A549 (cell line): ENCODE results near the gene EVX1. TPM values are rescaled to one million over a fixed set of nuclear protein-coding genes. Genes with fewer than 3 reads are reported as not detected.

Experiments used
- ATAC-seq, 2 experiments: fragments of 200-7000 bp in 1 of 2; fragments of >200 bp in 1 of 2; cut with Nextera tagmentation in 1 of 2; cut with Tn5 transposase in 1 of 2; 3 replicates each; pipeline versions ENCODE4 v1.8.0 to v1.9.1; 2018 to 2020; ENCODE audit warnings: mild to moderate bottlenecking in 1 of 2, moderate library complexity in 1 of 2
- CTCF ChIA-PET: fragments of 300-600 bp; sonication (Branson Sonifier 250); formaldehyde crosslinking; extraction: SDS; loops from one replicate; lab custom pipeline; 2021; ENCODE audit warnings: antibody characterized with exemption, inconsistent platforms; lab: Yijun Ruan, JAX
- POLR2A ChIA-PET: fragments of 350-600 bp; formaldehyde crosslinking; extraction: SDS; loops from one replicate; lab custom pipeline; 2021; ENCODE audit warnings: antibody characterized with exemption, inconsistent platforms; lab: Yijun Ruan, JAX
- DNase-seq, 2 experiments: peaks; one replicate each; pipeline versions ENCODE4 v3.0.0 to v3.0.0-alpha.2; 2011 to 2016; ENCODE audit warnings: low read depth in 1 of 2, low spot score in 1 of 2
- FAIRE-seq: peaks from 2 replicates; lab custom pipeline; 2011; peaks lifted over from hg19 to GRCh38; lab: Jason Lieb, UNC
- H3K27ac ChIP-seq, 2 experiments: fragments of >200 bp; sonication (Bioruptor Twin); formaldehyde crosslinking; 3 replicates each; pipeline ENCODE4 v1.5.1; 2016 to 2017
- H3K4me1 ChIP-seq: fragments of >200 bp; sonication (Bioruptor Twin); formaldehyde crosslinking; 3 replicates; pipeline ENCODE4 v1.6.1; 2016
- H3K4me2 ChIP-seq: fragments of >200 bp; sonication (Bioruptor Twin); formaldehyde crosslinking; 3 replicates; pipeline ENCODE4 v1.6.1; 2016
- H3K4me3 ChIP-seq: fragments of >200 bp; sonication (Bioruptor Twin); formaldehyde crosslinking; 3 replicates; pipeline ENCODE4 v1.5.1; 2016
- H3K9me3 ChIP-seq: fragments of >200 bp; sonication (Bioruptor Twin); formaldehyde crosslinking; 3 replicates; pipeline ENCODE4 v1.6.1; 2016
- BHLHE40 ChIP-seq: IDR thresholded peaks from 2 replicates; pipeline ENCODE4 v1.6.1; 2012; ENCODE audit warnings: low read depth, low read length, inconsistent platforms
- FOXS1 ChIP-seq: fragments of 250-450 bp; sonication (Bioruptor Pico); IDR thresholded peaks from 2 replicates; pipeline ENCODE4 v1.5.0; 2020; ENCODE audit warnings: mild to moderate bottlenecking, moderate library complexity
- HOXA7 ChIP-seq: fragments of 250-450 bp; sonication (Bioruptor Pico); IDR thresholded peaks from 2 replicates; pipeline ENCODE4 v1.5.0; 2020; ENCODE audit warnings: mild to moderate bottlenecking, moderate library complexity
- HOXB5 ChIP-seq: fragments of 250-450 bp; sonication (Bioruptor Pico); IDR thresholded peaks from 2 replicates; pipeline ENCODE4 v1.5.0; 2020; ENCODE audit warnings: mild to moderate bottlenecking, moderate library complexity
- JUN ChIP-seq, 2 experiments: fragments of >200 bp; sonication (Bioruptor Twin); formaldehyde crosslinking; IDR thresholded peaks; 2 replicates in 1 of 2; 3 replicates in 1 of 2; pipeline ENCODE4 v1.6.1; 2016 to 2017
- MAFK ChIP-seq: fragments of 450-650 bp; IDR thresholded peaks from 2 replicates; pipeline ENCODE4 v1.6.1; 2014; ENCODE audit not compliant: partially characterized antibody
- MAZ ChIP-seq: fragments of 150-350 bp; IDR thresholded peaks from 2 replicates; pipeline ENCODE4 v1.6.1; 2014; ENCODE audit warnings: antibody characterized with exemption, low read depth, low read length, borderline replicate concordance
- NPAS2 ChIP-seq: fragments of 250-450 bp; sonication (Bioruptor Pico); IDR thresholded peaks from 2 replicates; pipeline ENCODE4 v1.8.0; 2022; ENCODE audit warnings: mild to moderate bottlenecking, moderate library complexity, borderline replicate concordance
- NR3C1 ChIP-seq: fragments of >200 bp; sonication (Bioruptor Twin); formaldehyde crosslinking; IDR thresholded peaks from 3 replicates; pipeline ENCODE4 v1.6.1; 2017
- POLR2A ChIP-seq: IDR thresholded peaks from 2 replicates; pipeline ENCODE4 v1.6.1; 2012; ENCODE audit warnings: mild to moderate bottlenecking, low read length
- RFX5 ChIP-seq: fragments of 450-650 bp; IDR thresholded peaks from 2 replicates; pipeline ENCODE4 v1.7.1; 2014; ENCODE audit warnings: antibody characterized with exemption, mild to moderate bottlenecking, moderate library complexity
- TP53 ChIP-seq: fragments of 250-450 bp; sonication (Bioruptor Pico); IDR thresholded peaks from 2 replicates; pipeline ENCODE4 v1.5.0; 2021; ENCODE audit warnings: mild to moderate bottlenecking, moderate library complexity
- ZC3H11A ChIP-seq: fragments of 450-650 bp; IDR thresholded peaks from 2 replicates; pipeline ENCODE4 v1.6.1; 2014; ENCODE audit warnings: antibody characterized with exemption, mild to moderate bottlenecking
- ZFP36 ChIP-seq: fragments of 450-650 bp; IDR thresholded peaks from 2 replicates; pipeline ENCODE4 v1.6.1; 2014; ENCODE audit warnings: borderline replicate concordance; ENCODE audit not compliant: partially characterized antibody
- WGBS: methylation state at CpG from one replicate; pipeline ENCODE4 v1.1.6; 2017; ENCODE audit errors: missing lambda C conversion rate; 5-methylcytosine and 5-hydroxymethylcytosine counted together
- polyA plus RNA-seq, 4 experiments: library from polyadenylated mRNA; depleted of rRNA in 3 of 4; stranded (reverse); fragments of >200 nt; fragmentation: RNase III in 1 of 4; extraction: RNeasy Plus Mini Kit Qiagen cat#74134 plus additional on column Dnase treatment in 1 of 4; gene quantifications; 2 replicates in 3 of 4; 3 replicates in 1 of 4; pipeline ENCODE4 v1.2.3, GENCODE V29; 2011 to 2017
- TF ChIP-seq, protein P1 (sequence below): fragments of >200 bp; sonication (Bioruptor Twin); formaldehyde crosslinking; IDR thresholded peaks from 2 replicates; pipeline ENCODE4 v1.6.1; 2016
- TF ChIP-seq, protein P2 (sequence below): fragments of 250-450 bp; sonication (Bioruptor Pico); IDR thresholded peaks from 2 replicates; pipeline ENCODE4 v1.5.0; 2020; ENCODE audit warnings: low read depth, mild to moderate bottlenecking, moderate library complexity
- TF ChIP-seq, protein P3 (sequence below): fragments of 150-350 bp; IDR thresholded peaks from 2 replicates; pipeline ENCODE4 v1.6.1; 2014; ENCODE audit warnings: low read depth, mild to moderate bottlenecking, low read length
- TF ChIP-seq, protein P4 (sequence below): fragments of 450-650 bp; IDR thresholded peaks from 2 replicates; pipeline ENCODE4 v1.6.1; 2014; ENCODE audit warnings: antibody characterized with exemption
- TF ChIP-seq, protein P5 (sequence below): IDR thresholded peaks from 2 replicates; pipeline ENCODE4 v1.6.1; 2012

The EVX1 gene
- polyA plus RNA-seq, 2 of the 4 experiments (the other 2 are of a cell fraction), result 0.05 to 0.08 TPM

DNA sequence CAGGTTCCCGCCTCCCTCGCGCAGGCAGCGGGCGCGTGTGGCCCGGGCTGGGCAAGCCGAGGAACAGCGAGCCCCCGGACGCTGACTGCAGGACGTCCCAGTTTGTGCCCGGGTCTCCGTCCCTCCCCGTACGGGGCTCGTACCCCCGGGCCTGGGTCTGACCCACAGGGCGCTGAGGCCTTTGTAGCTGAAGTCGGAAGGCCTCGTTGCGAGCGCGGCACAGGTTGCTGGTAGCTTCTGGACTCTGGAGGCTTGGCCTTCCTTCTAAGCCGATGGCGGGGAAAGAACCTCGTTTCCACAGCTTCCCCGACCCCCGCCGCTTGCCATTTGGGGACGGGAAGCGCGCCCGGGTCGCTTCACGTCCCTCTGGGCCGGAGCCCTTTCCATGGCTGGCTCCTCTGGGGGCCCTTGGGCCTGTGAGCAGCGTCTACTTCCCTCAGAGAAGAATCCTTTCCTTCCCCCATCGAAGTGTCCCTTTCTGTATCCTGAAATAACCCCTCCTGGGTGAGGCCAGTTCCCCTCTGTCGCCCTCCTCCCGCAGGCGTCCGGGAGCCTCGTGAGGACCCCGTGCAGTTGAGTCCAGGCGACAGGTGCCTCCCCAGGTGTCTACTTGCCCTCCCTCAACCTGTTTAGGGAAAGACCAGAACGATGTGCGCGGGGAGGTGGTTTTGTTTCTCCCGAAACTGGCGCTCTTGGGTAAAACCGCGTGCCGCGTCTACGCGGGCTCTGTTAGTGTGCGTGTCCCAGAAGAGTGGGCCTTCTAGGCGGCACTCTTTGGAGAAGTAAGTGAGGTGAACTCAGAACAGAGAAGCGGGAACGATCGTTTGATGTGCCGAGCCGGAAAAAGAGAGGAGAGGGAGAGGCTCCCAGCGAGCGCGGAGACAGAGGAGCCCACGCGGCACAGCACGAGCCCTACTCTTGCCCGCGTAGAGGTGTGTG, 9.3 kb downstream of the EVX1 start:
- ATAC-seq, result no peak
- no peak for DNase-seq
- ChIA-PET CTCF (no interaction called here), POLR2A (no interaction called here)
- H3K27ac ChIP-seq, result no peak overlapping the region
- no peak for TF ChIP-seq POLR2A
- no peak for TF ChIP-seq NPAS2 (CRISPR knock-in tag)
- TF ChIP-seq, protein P1, sequence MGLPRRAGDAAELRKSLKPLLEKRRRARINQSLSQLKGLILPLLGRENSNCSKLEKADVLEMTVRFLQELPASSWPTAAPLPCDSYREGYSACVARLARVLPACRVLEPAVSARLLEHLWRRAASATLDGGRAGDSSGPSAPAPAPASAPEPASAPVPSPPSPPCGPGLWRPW, result no peak
- no peak for TF ChIP-seq NR3C1
- H3K9me3 ChIP-seq, result no peaks in the 10 kb centered on the region
- no peak for FAIRE-seq
- H3K4me3 ChIP-seq, result no peak overlapping the region
- H3K4me2 ChIP-seq, result no peak overlapping the region
- no peaks in the 10 kb centered on the region for H3K4me1 ChIP-seq
- WGBS, result 92% methylated on average over 64 of the region's 72 CpGs

DNA sequence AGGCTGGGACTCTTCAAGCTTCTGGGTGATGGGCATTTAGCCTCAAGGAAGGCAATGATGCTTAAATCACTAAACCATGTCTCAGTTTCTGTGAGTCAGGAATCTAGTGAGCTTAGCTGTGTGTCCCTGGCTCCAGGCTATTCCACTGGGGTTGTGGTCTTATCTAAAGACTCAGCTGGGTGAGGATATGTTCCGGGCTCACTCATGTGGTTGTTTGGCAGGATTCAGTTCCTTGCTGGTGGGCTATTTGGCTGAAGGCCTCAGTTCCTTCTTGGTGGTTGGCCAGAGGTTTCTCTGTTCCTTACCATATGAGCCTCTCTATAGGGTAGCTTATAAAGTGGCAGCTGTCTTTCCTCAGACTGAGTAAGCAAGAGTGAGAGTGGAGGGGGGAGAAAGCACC, 12.0 kb downstream of the EVX1 start:
- POLR2A ChIA-PET, result no interaction called here
- H3K27ac ChIP-seq, result no peak overlapping the region
- H3K4me2 ChIP-seq, result no peak overlapping the region
- TF ChIP-seq, protein P2, sequence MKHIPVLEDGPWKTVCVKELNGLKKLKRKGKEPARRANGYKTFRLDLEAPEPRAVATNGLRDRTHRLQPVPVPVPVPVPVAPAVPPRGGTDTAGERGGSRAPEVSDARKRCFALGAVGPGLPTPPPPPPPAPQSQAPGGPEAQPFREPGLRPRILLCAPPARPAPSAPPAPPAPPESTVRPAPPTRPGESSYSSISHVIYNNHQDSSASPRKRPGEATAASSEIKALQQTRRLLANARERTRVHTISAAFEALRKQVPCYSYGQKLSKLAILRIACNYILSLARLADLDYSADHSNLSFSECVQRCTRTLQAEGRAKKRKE (CRISPR knock-in tag), result no peak
- TF ChIP-seq ZFP36 (no peak), FOXS1 (CRISPR knock-in tag) (no peak), JUN (IDR thresholded peaks at IDR 0.05) (no peak), HOXA7 (CRISPR knock-in tag) (no peak), TP53 (no peak), NPAS2 (CRISPR knock-in tag) (no peak), MAFK (no peak), ZC3H11A (no peak)
- TF ChIP-seq, protein P3, sequence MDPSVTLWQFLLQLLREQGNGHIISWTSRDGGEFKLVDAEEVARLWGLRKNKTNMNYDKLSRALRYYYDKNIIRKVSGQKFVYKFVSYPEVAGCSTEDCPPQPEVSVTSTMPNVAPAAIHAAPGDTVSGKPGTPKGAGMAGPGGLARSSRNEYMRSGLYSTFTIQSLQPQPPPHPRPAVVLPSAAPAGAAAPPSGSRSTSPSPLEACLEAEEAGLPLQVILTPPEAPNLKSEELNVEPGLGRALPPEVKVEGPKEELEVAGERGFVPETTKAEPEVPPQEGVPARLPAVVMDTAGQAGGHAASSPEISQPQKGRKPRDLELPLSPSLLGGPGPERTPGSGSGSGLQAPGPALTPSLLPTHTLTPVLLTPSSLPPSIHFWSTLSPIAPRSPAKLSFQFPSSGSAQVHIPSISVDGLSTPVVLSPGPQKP, result no peak
- TF ChIP-seq, protein P4, sequence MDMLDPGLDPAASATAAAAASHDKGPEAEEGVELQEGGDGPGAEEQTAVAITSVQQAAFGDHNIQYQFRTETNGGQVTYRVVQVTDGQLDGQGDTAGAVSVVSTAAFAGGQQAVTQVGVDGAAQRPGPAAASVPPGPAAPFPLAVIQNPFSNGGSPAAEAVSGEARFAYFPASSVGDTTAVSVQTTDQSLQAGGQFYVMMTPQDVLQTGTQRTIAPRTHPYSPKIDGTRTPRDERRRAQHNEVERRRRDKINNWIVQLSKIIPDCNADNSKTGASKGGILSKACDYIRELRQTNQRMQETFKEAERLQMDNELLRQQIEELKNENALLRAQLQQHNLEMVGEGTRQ, result no peak
- 100% methylated on average over 1 of the region's 1 CpG for WGBS
- DNase-seq (no peak), FAIRE-seq (no peak), ATAC-seq (no peak)
- H3K9me3 ChIP-seq, result no peaks in the 10 kb centered on the region
- no peak overlapping the region for H3K4me3 ChIP-seq
- CTCF ChIA-PET, result interaction anchor here (0.8 to 1.2 kb wide), 2 partner anchors 59 to 319 kb away, joined by 3 read pairs; no protein-coding TSS in a partner anchor
- H3K4me1 ChIP-seq, result no peaks in the 10 kb centered on the region

DNA sequence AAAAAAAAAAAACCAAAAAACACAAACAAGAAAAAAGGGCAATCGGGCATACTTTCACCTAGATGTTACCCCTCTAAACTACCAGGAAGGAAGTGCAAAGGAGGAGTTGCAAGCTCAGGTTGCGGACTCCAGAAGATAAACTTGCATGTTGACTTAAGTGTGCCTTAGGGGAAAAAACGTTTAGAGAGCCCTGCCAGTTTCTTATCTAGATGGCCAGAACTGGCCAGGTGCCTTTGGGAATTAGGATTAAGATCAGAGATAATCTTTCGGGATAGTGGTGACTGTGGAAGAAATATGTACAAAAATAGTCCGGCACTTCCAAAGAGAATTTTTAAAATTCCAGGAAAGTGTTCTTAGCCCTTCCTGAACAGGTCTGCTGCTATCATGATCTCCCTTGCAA, 17.6 kb downstream of the EVX1 start:
- ATAC-seq (no peak), FAIRE-seq (no peak), DNase-seq (no peak)
- whole genome bisulfite sequencing, result 49% methylated on average over 5 of the region's 5 CpGs
- Histone ChIP-seq H3K9me3 (no peaks in the 10 kb centered on the region), H3K4me3 (no peak overlapping the region), H3K4me2 (no peak overlapping the region), H3K27ac (no peak overlapping the region), H3K4me1 (no peaks in the 10 kb centered on the region)
- POLR2A ChIA-PET, result no interaction called here
- TF ChIP-seq RFX5 (no peak), JUN (IDR thresholded peaks at IDR 0.05) (no peak), HOXB5 (CRISPR knock-in tag) (no peak), HOXA7 (CRISPR knock-in tag) (no peak), MAZ (no peak), TP53 (no peak), BHLHE40 (no peak)
- TF ChIP-seq, protein P5, sequence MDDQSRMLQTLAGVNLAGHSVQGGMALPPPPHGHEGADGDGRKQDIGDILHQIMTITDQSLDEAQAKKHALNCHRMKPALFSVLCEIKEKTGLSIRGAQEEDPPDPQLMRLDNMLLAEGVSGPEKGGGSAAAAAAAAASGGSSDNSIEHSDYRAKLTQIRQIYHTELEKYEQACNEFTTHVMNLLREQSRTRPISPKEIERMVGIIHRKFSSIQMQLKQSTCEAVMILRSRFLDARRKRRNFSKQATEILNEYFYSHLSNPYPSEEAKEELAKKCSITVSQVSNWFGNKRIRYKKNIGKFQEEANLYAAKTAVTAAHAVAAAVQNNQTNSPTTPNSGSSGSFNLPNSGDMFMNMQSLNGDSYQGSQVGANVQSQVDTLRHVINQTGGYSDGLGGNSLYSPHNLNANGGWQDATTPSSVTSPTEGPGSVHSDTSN, result no peak
- TF ChIP-seq, protein P4, result no peak
- CTCF ChIA-PET, result interaction anchor here (1.1 to 1.8 kb wide), 2 partner anchors 25 to 49 kb away, joined by 3 to 4 read pairs; no protein-coding TSS in a partner anchor
